CD4-positive, alpha-beta T cell treated with Interleukin-6 for 4 hours (primary cell): ENCODE results near the gene ADH1C.
"Not testable (repeated sequence)": the region's sequence is repeated elsewhere in the genome, so short reads cannot be mapped to it uniquely, and the experiment has no call there.

Experiments
- DNase-seq: peaks from one replicate; pipeline ENCODE4 v3.0.0-alpha.2; 2020; ENCODE audit warnings: mixed read lengths

ADH1C gene

GRCh38 chr4:99356992-99357391 lies 4.4 kb upstream of the ADH1C start:
- no peak for DNase-seq

DNA sequence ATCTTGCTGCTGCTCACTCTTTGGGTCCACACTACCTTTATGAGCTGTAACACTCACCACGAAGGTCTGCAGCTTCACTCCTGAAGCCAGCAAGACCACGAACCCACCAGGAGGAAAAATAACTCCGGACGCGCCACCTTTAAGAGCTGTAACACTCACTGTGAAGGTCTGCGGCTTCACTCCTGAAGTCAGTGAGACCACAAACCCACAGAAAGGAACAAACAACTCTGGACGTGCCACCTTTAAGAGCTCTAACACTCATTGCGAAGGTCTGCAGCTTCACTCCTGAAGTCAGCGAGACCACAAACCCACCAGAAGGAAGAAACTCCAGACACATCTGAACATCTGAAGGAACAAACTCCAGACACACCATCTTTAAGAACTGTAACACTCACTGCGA lies 3.6 kb upstream of the ADH1C start:
- DNase-seq, result not testable (repeated sequence)

- DNase-seq, result no peak
Observed at GRCh38 chr4:99351487-99351886, 1.1 kb downstream of the ADH1C start.

DNA sequence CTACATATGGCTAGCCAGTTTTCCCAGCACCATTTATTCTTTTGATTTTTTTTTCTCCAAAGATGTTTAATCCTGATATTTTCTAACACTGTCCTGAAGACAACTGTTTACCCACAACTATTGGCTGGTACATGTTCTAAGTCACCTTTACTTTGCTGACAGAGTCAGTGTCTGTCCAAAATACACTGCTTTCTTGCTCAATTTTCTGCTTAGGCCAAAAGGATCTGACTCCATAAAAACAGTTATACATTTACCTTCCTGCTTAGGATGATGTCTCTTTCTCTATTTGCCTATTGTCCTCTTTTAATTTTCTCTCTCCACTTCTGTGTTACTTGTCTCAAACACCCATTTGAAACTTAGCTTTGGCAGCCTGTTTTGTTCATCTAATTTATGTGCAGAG lies 3.2 kb downstream of the ADH1C start:
- no peak for DNase-seq

DNA sequence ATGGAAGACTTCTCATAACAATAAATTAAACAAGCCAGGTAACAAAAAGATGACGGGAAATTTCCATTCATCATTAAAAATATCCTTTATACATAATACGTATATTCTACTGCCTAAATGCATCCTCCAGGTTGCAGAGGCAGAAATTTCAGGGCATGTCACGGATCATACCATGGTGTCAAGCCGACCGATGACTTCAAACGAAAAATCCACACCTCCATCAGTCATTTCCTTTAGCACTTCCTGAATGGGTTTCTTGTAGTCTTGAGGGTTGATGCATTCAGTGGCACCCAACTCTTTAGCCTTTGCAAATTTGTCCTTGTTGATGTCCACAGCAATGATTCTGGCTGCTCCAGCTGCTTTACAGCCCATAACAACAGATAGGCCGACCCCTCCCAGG lies 9.9 kb downstream of the ADH1C start:
- DNase-seq, result not testable (repeated sequence)

GRCh38 chr4:99341426-99341825 lies 11.1 kb downstream of the ADH1C start:
- DNase-seq, result no peak

DNA sequence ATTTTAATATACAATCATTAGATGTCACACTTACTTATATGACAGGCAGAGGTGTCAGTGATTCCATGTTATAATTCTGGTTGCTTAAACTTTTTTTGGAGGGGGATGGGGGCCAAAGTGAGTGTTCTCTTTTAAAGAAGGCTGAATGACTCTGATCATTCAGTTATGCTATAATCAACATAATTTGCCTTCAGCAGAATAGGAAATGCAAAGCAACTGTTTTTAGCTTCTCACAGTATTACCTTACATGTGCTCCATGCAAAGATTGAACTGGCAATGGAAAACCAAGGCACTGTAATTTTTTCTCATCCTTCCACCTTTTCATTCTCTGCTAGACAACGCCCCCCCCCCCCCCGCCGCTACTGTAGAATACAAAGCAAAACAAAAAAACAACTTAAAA lies 13.4 kb downstream of the ADH1C start:
- DNase-seq, result no peak

- DNase-seq, result no peak
Observed at GRCh38 chr4:99336553-99336952, 16.0 kb downstream of the ADH1C start.

- no peak for DNase-seq
Observed at GRCh38 chr4:99334880-99335279, 17.7 kb downstream of the ADH1C start.

DNA sequence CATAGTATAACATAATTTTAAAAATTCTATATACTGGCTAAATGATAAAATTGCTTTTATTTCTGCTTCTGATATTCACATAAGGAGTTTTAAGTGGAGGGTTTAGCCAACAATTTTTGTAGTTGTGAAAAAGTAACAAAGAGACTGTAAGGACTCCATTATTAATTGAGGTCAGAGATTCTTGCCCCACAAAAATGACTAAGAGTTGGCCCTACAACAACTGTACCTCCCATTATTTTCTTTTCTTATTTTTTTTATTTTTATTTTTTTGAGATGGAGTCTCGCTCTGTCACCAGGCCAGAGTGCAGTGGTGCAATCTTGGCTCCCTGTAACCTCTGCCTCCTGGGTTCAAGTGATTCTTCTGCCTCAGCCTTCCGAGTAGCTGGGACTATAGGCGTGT lies 21.9 kb downstream of the ADH1C start:
- no peak for DNase-seq

DNA sequence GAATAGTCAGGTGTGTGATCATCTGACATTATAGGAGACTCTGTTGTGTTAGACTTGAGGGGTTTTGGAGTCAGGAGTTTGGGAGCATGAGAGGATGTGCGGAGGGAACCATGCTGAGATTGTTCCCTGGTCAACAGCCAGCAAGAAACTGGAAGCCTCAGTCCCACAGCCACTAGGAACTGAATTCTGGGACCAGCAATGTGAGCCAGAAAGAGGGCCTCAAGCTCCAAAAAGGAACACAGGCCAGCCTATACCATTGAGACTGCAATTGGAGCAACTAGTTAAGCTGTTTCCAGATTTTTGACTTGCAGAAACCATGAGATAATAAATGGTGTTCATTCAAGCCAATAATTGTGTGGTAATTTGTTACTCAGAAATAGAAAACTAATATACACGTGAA lies 22.7 kb downstream of the ADH1C start:
- no peak for DNase-seq

DNA sequence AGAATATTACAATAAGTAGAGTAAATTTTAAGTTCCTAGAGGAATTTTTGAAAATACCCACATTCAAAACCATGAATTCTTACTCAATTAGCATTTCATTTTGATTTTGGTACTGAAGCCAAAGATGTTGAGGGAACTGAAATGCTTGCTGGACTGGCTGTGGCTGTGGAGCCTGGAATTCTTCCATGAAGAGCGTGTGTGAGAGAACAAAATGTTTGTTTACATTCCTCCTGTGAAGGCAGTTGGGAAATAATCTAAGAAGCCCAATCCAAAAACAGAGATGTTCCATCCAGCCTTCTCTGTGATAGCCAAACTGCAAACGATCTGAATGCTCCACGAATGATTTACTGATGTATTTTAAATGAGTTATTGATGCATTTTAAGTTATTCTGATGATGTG lies 27.6 kb downstream of the ADH1C start:
- no peak for DNase-seq

DNA sequence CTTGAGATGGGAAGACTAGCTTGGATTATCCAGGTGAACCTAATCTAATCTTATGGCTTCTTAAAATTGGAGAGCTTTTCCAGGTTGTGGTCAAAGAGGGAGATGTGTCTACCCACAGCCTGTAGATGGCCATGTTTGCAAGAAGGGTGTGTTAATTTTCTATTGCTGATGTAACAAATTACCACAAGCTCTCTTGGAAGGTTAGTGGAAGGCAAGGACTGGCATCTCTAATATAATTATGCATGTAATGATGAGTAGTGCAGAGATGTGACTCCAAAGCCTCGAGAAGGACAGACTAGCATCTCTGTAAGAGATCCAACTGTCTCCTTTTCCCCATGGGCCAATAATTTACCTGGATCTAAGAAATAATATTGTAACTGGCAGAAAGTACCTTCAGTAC lies 28.2 kb downstream of the ADH1C start:
- DNase-seq, result no peak

DNA sequence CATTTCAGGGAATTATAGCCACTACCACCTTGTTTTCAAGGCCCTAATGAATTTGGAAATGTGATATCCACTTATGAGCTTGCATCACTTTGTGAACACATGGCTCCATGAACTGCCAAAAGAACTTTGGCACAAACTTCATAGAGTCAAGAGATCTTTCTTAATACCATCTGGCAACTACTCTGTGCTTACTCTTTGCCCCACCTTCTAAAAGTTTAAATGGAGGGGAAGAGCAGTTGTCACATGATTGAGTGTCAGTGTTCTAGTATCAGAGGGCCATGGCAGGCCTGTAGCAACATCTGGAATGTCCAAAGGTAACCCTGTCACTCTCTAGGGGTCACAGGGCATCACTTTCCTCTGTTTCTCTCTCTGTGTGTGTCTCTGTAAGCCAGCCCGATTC lies 28.8 kb downstream of the ADH1C start:
- DNase-seq, result no peak

- DNase-seq, result no peak
Observed at GRCh38 chr4:99321241-99322191, 31.0 kb downstream of the ADH1C start, which contains the start of gene ADH1B. Gene ADH1B, minus strand, starts transcription at chr4:99321401. Its CDS starts 70 bp downstream, at chr4:99321331.

GRCh38 chr4:99317811-99318210 lies 34.7 kb downstream of the ADH1C start:
- DNase-seq, result not testable (repeated sequence)

GRCh38 chr4:99317354-99317753 lies 35.2 kb downstream of the ADH1C start:
- DNase-seq, result no peak

- no peak for DNase-seq
Observed at GRCh38 chr4:99315839-99316238, 36.7 kb downstream of the ADH1C start.

DNA sequence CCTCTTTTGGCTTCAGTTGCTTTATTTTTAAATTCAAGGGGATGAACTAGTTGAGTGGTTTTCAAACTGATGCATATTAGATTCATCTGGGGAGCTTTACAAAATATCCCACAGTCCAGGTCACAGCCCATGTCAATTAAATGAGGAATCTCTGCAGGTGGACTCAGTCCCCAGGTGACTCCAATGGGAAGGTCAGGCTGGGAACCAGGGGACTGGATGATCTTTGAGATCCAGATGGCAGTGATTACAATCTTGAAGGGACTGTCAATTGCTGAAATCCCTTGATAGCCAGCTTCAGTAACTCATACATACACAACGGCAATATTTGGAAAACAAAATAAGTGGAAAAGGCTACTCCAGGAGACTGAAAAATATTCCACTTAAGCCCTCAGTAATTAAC lies 38.3 kb downstream of the ADH1C start:
- no peak for DNase-seq

DNA sequence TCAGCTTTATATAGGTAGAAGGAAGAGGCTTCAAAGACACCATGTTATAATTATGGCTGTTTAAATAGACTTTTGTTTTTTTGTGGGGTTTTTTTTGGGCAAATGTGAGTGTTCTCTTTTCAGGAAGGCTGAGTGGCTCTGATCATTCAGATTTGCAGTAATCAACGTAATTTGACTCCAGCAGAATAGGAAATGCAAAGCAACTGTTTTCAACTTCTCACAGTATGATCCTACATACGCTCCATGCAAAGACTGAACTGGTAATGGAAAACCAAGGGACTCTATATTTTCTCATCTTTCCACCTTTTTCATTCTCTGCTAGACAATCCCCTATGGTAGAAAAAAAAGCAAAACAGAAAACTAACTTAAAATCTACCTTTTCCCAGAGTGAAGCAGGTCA lies 42.2 kb downstream of the ADH1C start:
- DNase-seq, result no peak

DNA sequence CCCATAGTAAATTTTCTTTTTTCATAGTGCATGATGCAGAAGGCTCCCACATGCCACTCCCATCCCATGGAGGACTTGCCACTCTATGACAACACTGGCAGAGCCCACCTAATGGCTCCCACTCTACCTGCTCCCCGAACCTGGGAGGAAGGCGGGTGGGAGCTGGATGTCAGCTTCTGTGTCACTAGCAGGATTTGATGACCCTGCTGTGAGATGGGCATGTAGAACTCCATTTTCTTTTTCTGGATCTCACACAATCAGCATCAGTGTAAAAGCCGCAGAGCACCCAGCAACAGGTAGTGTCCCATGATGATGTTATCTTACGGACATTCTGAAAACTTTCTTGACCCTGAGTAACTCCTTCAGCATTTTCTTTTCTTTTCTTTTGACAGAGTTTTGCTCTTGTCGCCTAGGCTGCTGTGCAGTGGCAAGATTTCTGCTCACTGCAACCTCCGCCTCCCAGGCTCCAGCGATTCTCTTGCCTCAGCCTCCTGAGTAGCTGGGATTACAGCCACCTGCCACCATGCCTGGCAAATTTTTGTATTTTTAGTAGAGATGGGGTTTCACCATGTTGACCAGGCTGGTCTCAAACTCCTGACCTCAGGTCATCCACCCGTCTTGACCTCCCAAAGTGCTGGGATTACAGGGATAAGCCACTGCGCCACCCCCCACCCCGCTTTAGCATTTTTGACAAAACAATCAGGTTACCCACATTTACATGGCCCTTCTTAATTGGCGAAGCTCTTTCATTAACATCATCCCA lies 46.7 kb downstream of the ADH1C start:
- no peak for DNase-seq

DNA sequence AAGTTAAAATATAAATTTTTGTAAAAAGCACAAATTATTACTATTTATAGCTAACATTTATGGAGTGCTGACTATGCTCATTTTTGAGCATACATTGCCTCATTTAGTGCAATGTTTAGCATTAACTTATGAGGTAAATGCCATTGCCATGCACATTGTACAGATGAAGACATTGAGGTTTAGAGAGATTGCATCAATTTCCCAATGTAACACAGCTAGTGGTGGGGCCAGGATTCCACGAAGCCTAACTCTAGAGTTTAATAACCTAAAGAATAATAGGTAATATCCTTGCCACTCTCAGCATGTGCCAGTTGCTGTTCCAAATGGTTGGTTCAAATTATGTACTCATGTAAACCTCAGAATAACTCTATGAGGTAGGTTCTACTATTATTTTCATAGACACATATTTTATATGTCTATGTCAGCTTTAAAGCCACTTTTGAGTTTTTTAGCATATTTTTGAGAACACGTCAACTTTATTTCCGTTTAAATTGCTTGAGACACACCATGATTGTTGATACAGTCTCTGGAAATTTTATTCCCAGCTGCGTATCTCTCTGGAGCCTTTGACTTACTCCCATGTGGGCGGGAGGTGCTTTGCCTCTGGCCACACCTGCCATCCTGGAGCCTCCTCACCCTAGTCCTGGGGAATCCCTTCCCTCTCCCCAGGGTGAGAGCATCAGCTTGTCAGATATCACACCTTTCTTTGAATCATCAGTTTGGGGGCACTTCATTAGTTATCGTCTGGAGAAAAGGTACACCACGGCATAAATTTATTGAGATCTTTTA lies 51.0 kb downstream of the ADH1C start:
- DNase-seq, result no peak

DNA sequence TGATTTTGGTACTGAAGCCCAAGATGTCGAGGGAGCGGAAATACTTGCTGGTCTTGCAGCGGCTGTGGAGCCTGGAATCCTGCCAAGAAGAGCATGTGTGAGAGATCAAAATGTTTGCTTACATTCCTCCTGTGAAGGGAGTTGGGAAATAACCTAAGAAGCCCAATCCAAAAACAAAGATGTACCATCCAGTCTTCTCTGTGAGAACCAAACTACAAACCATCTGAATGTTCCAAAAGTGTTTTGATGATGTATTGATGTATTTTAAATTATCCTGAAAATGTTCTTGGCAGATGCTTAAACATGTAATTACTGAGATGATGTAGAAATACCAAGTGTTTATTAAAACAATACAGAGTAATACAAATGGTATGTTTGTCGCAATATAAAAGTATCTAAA lies 51.6 kb downstream of the ADH1C start:
- no peak for DNase-seq
